GM12801 (cell line): ENCODE measurements around the gene FOXL2.

Experiments
- CTCF ChIP-seq: IDR thresholded peaks from one replicate; pipeline ENCODE4 v1.5.1; 2011; ENCODE audit warnings: control low read depth; ENCODE audit not compliant: insufficient read length; ENCODE audit errors: extremely low read depth

The FOXL2 gene

DNA sequence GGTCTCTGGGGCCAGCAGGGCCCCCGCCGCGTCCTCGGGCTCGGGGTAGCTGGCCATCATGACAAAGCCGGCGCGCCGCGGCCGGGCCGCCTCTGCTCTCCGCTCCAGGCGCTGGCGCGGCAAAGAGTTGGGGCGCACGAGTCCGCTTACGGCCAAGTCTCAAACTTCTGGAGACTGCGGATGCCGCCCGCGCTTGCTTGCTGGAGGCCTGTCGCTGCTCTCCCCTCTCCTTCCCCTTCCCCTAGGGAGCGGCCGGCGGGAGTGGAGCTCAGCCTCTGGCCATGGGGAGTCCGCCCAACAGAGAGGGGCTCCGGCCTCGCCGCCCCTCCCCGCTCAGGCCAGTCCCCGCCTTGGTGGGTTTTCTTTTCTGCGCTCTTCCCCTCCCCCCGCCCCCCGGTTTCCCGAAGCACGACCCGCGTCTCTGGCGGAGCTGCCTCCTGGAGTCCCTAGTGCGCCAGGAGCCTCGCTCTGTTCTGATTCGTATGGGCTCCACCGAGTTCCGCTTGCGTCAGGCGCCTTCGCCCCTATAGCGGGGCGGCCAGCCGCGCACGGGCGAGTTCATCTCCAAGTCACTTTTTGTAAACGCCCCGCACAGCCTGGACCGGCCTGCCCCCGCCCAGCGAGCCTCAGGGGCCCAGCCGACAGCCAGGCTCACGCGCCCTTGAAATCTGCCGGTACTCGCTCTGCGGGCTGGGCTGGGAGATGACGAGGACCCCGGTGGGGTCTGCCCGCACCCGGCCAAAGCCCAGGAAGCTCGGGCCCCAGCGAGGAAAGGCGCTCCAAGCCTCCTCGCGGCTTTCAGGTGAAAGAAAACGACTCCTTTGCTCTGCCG is at the start of gene FOXL2, which contains the start of gene FOXL2NB:
TSS of gene FOXL2 (minus strand) at position 475 of the 832 bp plus-strand sequence. CDS start at position 60, 415 bp downstream.
TSS of gene FOXL2NB (plus strand) at position 555 of the 832 bp plus-strand sequence. CDS start at position 703, 148 bp downstream.
- TF ChIP-seq CTCF, result no peak

DNA sequence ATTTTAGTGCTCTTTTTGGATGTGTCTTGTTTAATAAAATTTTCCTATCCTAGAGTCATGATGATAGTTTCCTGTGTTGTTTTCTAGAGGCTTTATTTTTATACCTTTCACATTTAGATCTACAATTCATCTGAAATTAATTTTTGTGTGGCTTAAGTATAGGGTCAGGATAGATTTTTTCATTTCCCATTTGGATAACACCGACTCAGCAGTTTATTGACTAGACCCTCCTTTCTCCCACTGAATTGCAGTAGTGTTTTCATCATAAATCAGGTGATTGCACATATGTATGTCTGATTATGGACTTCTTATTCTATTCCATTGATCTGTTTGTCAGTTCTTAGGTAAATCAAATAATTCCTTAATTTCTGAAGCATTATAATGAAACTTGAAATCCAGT is 48.8 kb upstream of the FOXL2 start:
- TF ChIP-seq CTCF, result no peak

DNA sequence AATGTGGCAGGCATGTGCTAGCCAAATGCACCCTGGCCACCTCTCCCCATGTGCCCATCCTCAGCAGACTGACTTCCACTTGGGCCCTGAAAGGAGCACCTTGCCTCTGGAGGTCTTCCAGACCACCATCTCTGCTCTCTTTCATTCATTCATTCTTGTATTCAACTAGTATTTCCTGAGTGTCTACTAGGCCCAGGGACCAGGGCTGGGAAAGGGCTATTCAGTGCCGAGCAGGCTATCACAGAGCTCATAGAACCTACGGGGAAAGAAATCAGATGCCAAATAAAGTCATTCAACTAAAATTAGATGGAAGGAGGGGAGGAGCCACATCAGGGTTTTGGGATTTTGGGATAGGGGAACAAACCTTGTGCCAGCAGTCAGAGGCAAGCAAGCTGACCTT is 40.2 kb upstream of the FOXL2 start:
- no peak for TF ChIP-seq CTCF

DNA sequence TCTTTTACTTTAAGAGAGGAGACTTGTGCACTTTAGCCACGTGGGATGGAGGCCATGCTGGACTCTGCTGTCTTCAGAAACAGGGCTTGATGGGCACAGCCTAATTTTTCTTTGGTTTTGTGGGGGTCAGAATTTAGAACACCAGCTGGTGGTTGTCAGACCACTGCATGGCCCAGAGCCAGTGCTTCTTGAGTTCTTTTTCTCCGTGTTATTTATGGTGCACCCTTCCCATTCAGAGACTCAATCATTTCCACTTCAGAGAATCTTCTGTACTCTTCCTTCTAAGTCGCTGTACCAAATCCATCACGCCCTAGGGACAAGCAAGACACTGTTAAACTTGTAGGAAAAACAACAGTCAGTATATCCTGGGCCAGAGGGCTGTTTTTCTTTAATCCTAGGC is 39.0 kb upstream of the FOXL2 start:
- no peak for TF ChIP-seq CTCF

DNA sequence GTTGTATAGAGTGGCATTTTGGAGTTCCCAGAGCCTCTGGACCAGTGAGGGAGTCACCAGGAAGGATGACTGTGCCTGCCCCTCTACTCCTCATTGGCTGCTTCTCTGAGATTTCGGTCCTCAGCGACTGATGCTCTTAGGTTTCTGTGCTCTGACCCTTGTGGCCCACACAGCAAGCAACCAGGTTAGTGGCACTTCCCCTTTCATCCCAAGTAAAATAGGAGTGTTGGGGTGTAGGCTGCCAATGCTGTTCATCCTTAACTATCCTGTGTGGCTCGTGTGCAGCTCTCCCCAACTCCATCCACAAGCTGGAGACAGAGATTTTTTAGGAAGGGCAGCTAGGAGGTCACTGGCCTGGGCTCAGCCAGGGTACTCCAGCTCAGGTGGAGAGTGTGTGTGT is 37.9 kb upstream of the FOXL2 start:
- no peak for TF ChIP-seq CTCF

GRCh38 chr3:138976047-138976446 is 29.1 kb upstream of the FOXL2 start:
- no peak for TF ChIP-seq CTCF

- no peak for TF ChIP-seq CTCF
Measured at GRCh38 chr3:138975351-138975750, 28.4 kb upstream of the FOXL2 start.
